ENCODE measurements around the gene SAYSD1.
"Not testable (repeated sequence)": the region's sequence is repeated elsewhere in the genome, so short reads cannot be mapped to it uniquely, and the experiment has no call there.

The SAYSD1 gene

GRCh38 chr6:39114704-39115599 is at the start of gene SAYSD1:
SAYSD1 (minus strand) TSS chr6:39115186; CDS start chr6:39115089, 97 bp downstream.
- FAIRE-seq: no peak

GRCh38 chr6:39157511-39157910 is 42.5 kb upstream of the SAYSD1 start:
- FAIRE-seq: no peak

- no peak for FAIRE-seq
Measured at GRCh38 chr6:39156801-39157200, 41.8 kb upstream of the SAYSD1 start.

GRCh38 chr6:39154705-39155104 is 39.7 kb upstream of the SAYSD1 start:
- FAIRE-seq: no peak

GRCh38 chr6:39153766-39154397 is 38.9 kb upstream of the SAYSD1 start:
- no peak for FAIRE-seq

- no peak for FAIRE-seq
Measured at GRCh38 chr6:39152262-39152661, 37.3 kb upstream of the SAYSD1 start.

GRCh38 chr6:39151211-39151610 is 36.2 kb upstream of the SAYSD1 start:
- no peak for FAIRE-seq

GRCh38 chr6:39144481-39145173 is 29.6 kb upstream of the SAYSD1 start:
- FAIRE-seq: no peak

- no peak for FAIRE-seq
Measured at GRCh38 chr6:39143238-39143930, 28.4 kb upstream of the SAYSD1 start.

GRCh38 chr6:39140556-39141167 is 25.7 kb upstream of the SAYSD1 start:
- no peak for FAIRE-seq

- FAIRE-seq: no peak
Measured at GRCh38 chr6:39137245-39137644, 22.3 kb upstream of the SAYSD1 start.

GRCh38 chr6:39136207-39136606 is 21.2 kb upstream of the SAYSD1 start:
- not testable (repeated sequence) for FAIRE-seq

GRCh38 chr6:39134761-39135160 is 19.8 kb upstream of the SAYSD1 start:
- FAIRE-seq: not testable (repeated sequence)

- no peak for FAIRE-seq
Measured at GRCh38 chr6:39130691-39131090, 15.7 kb upstream of the SAYSD1 start.

GRCh38 chr6:39128832-39129231 is 13.8 kb upstream of the SAYSD1 start:
- FAIRE-seq: no peak

GRCh38 chr6:39128106-39128505 is 13.1 kb upstream of the SAYSD1 start:
- FAIRE-seq: no peak

GRCh38 chr6:39124114-39124513 is 9.1 kb upstream of the SAYSD1 start:
- FAIRE-seq: no peak

- FAIRE-seq: no peak
Measured at GRCh38 chr6:39118921-39119320, 3.9 kb upstream of the SAYSD1 start.

GRCh38 chr6:39114388-39114703 is 640 bp downstream of the SAYSD1 start:
- FAIRE-seq: no peak

- FAIRE-seq: no peak
Measured at GRCh38 chr6:39113788-39114187, 1.2 kb downstream of the SAYSD1 start.

GRCh38 chr6:39111280-39111679 is 3.7 kb downstream of the SAYSD1 start:
- FAIRE-seq: no peak

GRCh38 chr6:39108041-39108839 is 6.7 kb downstream of the SAYSD1 start:
- FAIRE-seq: no peak
